NCI-H1048 (cell line): ENCODE data around the gene TTC22.

Experiments
- DNase-seq: peaks from one replicate; lab custom pipeline; 2025; lab: John Stamatoyannopoulos, UW

TTC22 gene

GRCh38 chr1:54808443-54809207 is 7.5 kb upstream of the TTC22 start:
- no peak for DNase-seq

- DNase-seq, result no peak
Measured at GRCh38 chr1:54807756-54808155, 6.6 kb upstream of the TTC22 start.

GRCh38 chr1:54806931-54807611 is 5.9 kb upstream of the TTC22 start:
- DNase-seq, result no peak

GRCh38 chr1:54805981-54806381 is 4.9 kb upstream of the TTC22 start:
- no peak for DNase-seq

- no peak for DNase-seq
Measured at GRCh38 chr1:54805466-54805865, 4.3 kb upstream of the TTC22 start.

- DNase-seq, result no peak
Measured at GRCh38 chr1:54804471-54805132, 3.5 kb upstream of the TTC22 start.

GRCh38 chr1:54803761-54804470 is 2.8 kb upstream of the TTC22 start:
- no peak for DNase-seq

GRCh38 chr1:54800041-54800898 is 853 bp downstream of the TTC22 start:
- no peak for DNase-seq

GRCh38 chr1:54798769-54799641 is 2.1 kb downstream of the TTC22 start:
- DNase-seq, result no peak

GRCh38 chr1:54798206-54798605 is 2.9 kb downstream of the TTC22 start:
- DNase-seq, result no peak

GRCh38 chr1:54796902-54797301 is 4.2 kb downstream of the TTC22 start:
- DNase-seq, result no peak

- DNase-seq, result no peak
Measured at GRCh38 chr1:54795841-54796468, 5.2 kb downstream of the TTC22 start.

- DNase-seq, result no peak
Measured at GRCh38 chr1:54795356-54795665, 5.8 kb downstream of the TTC22 start.

GRCh38 chr1:54794451-54795355 is 6.4 kb downstream of the TTC22 start:
- DNase-seq, result no peak

GRCh38 chr1:54792686-54793282 is 8.3 kb downstream of the TTC22 start:
- no peak for DNase-seq

- no peak for DNase-seq
Measured at GRCh38 chr1:54791880-54792522, 9.1 kb downstream of the TTC22 start.

GRCh38 chr1:54788459-54788858 is 12.7 kb downstream of the TTC22 start:
- DNase-seq, result no peak

GRCh38 chr1:54787604-54788003 is 13.5 kb downstream of the TTC22 start:
- no peak for DNase-seq
